ENCODE measurements around the gene YY1.

GRCh38 chr14:100202712-100203111 lies 36.2 kb upstream of the YY1 start:
- TF ChIP-seq EZH2phosphoT487 (IDR thresholded peaks at IDR 0.05; ENCODE audit: insufficient read depth, low read depth) (no peak), EZH2 (IDR thresholded peaks at IDR 0.05; ENCODE audit: insufficient read depth, poor library complexity, severe bottlenecking) (no peak)

All from GM23248 (cell line).